HepG2 (cell line): Measurements from ENCODE around the gene LEPR. TPM values are rescaled to one million over a fixed set of nuclear protein-coding genes. Genes with fewer than 3 reads are reported as not detected.

Source experiments
- ATAC-seq: fragments of 200-7000 bp; cut with Tn5 transposase; 3 replicates; pipeline ENCODE4 v1.9.1; 2020; ENCODE audit warnings: mild to moderate bottlenecking, moderate library complexity
- BruUV-seq: library from RNA; stranded (reverse); fragments of 400-500 nt; replicated peaks from 2 replicates; lab custom pipeline; 2021; lab: Mats Ljungman, UMichigan
- CTCF ChIA-PET: fragments of 300-600 bp; formaldehyde crosslinking; extraction: SDS; loops from one replicate; lab custom pipeline; 2021; ENCODE audit warnings: low total read pairs, inconsistent platforms, low intra/inter-chr PET ratio; lab: Yijun Ruan, JAX
- POLR2A ChIA-PET: fragments of 350-600 bp; sonication (Branson Sonifier 250); formaldehyde crosslinking; loops from one replicate; lab custom pipeline; 2020; ENCODE audit warnings: antibody characterized with exemption, inconsistent platforms; lab: Yijun Ruan, JAX
- DNase-seq: peaks from one replicate; pipeline ENCODE4 v3.0.0-alpha.2; 2015; ENCODE audit warnings: low spot score
- FAIRE-seq: peaks from 3 replicates; lab custom pipeline; 2011; peaks lifted over from hg19 to GRCh38; lab: Jason Lieb, UNC
- H2AFZ ChIP-seq: one replicate; pipeline ENCODE4 v1.6.1; 2011; ENCODE audit warnings: low read length, inconsistent platforms
- H3K27ac ChIP-seq: fragments of 300-600 bp; 3 replicates; pipeline ENCODE4 v1.8.0; 2011; ENCODE audit warnings: mixed run types, mild to moderate bottlenecking, mixed read lengths, low read length, inconsistent platforms; ENCODE audit not compliant: insufficient read depth; ENCODE audit errors: extremely low read length
- H3K27me3 ChIP-seq, 2 experiments: fragments of 200-600 bp in 1 of 2; 2 replicates in 1 of 2; 3 replicates in 1 of 2; pipeline versions ENCODE4 v1.6.0 to v1.8.0; 2011; ENCODE audit warnings: low read length in 2 of 2, mild to moderate bottlenecking in 2 of 2, moderate library complexity in 2 of 2, inconsistent platforms in 1 of 2; ENCODE audit not compliant: insufficient read depth in 2 of 2, control insufficient read depth in 1 of 2
- H3K36me3 ChIP-seq, 2 experiments: fragments of 200-600 bp in 1 of 2; replicated peaks in 1 of 2; 2 replicates in 1 of 2; 3 replicates in 1 of 2; pipeline versions ENCODE4 v1.5.1 to v1.8.0; 2011; ENCODE audit warnings: low read length in 2 of 2, inconsistent platforms in 1 of 2; ENCODE audit not compliant: insufficient read depth in 2 of 2, control insufficient read depth in 1 of 2
- H3K4me1 ChIP-seq: 2 replicates; pipeline ENCODE4 v1.5.1; 2012; ENCODE audit warnings: low read length, inconsistent platforms; ENCODE audit not compliant: insufficient read depth
- H3K4me2 ChIP-seq: 2 replicates; pipeline ENCODE4 v1.6.0; 2011; ENCODE audit warnings: low read depth, low read length, inconsistent platforms
- H3K4me3 ChIP-seq, 3 experiments: fragments of 200-600 bp in 1 of 3; sonication (generic), shearing (Covaris generic) in 1 of 3; replicated peaks in 1 of 3; 2 replicates each; pipeline ENCODE4 v1.5.1; 2011 to 2016; ENCODE audit warnings: low read length in 3 of 3, inconsistent platforms in 2 of 3, low read depth in 2 of 3, mild to moderate bottlenecking in 2 of 3, control low read depth in 1 of 3, mixed read lengths in 1 of 3; ENCODE audit not compliant: insufficient read depth in 1 of 3
- H3K79me2 ChIP-seq: one replicate; pipeline ENCODE4 v1.6.1; 2011; ENCODE audit warnings: low read length, inconsistent platforms; ENCODE audit not compliant: insufficient read depth
- H3K9ac ChIP-seq: 2 replicates; pipeline ENCODE4 v1.6.0; 2011; ENCODE audit warnings: mild to moderate bottlenecking, low read depth, low read length, inconsistent platforms; ENCODE audit not compliant: insufficient read depth
- H3K9me3 ChIP-seq: 2 replicates; pipeline ENCODE4 v1.5.1; 2012; ENCODE audit warnings: mild to moderate bottlenecking, low read length
- H4K20me1 ChIP-seq: 2 replicates; pipeline ENCODE4 v1.6.0; 2011; ENCODE audit warnings: inconsistent platforms, mild to moderate bottlenecking, low read length, moderate library complexity; ENCODE audit not compliant: insufficient read depth
- ATF3 ChIP-seq: sonication (generic); formaldehyde crosslinking; IDR thresholded peaks from 2 replicates; pipeline ENCODE4 v1.4.0; 2020; ENCODE audit warnings: missing genetic modification reagents
- FOXK1 ChIP-seq: sonication (generic); formaldehyde crosslinking; IDR thresholded peaks from 2 replicates; pipeline ENCODE4 v1.4.0; 2020; ENCODE audit warnings: low read depth, missing genetic modification reagents, borderline replicate concordance
- MAFF ChIP-seq: IDR thresholded peaks from 2 replicates; pipeline ENCODE4 v1.6.1; 2011; ENCODE audit warnings: low read depth, low read length, improper control_type of control experiment
- ZFP36L1 ChIP-seq: sonication (generic); formaldehyde crosslinking; IDR thresholded peaks from 2 replicates; pipeline ENCODE4 v1.8.0; 2022; ENCODE audit warnings: mild to moderate bottlenecking, missing genetic modification reagents, moderate library complexity
- WGBS: methylation state at CpG from one replicate; pipeline ENCODE4 v1.1.6; 2017; ENCODE audit warnings: low lambda C conversion rate; 5-methylcytosine and 5-hydroxymethylcytosine counted together
- in situ Hi-C: cut with HindIII; loops from 2 replicates; pipeline ENCODE4 v1.10.0; 2017; ENCODE audit warnings: low pct_unique_long_range_greater_than_20kb; ENCODE audit not compliant: extremely low pct_ligation_motif_present
- intact Hi-C: fragments of 100-400 bp; cut with micrococcal nuclease; formaldehyde crosslinking; loops from one replicate; pipeline ENCODE4 v1.10.0; 2022; ENCODE audit not compliant: unreplicated experiment
- polyA plus RNA-seq, 8 experiments: library from polyadenylated mRNA; depleted of rRNA in 3 of 8; stranded (reverse) in 7 of 8; unstranded in 1 of 8; fragments of >200 nt; fragmentation: Illumina TruSeq in 4 of 8; extraction: Trizol in 4 of 8; gene quantifications; 2 replicates each; pipeline versions ENCODE4 v1.2.1 to v1.2.3, GENCODE V29; 2011 to 2016; ENCODE audit warnings: low read depth in 4 of 8, missing spikeins in 1 of 8, mixed read lengths in 1 of 8; ENCODE audit not compliant: insufficient read depth in 1 of 8
- total RNA-seq, 5 experiments: library from RNA; depleted of rRNA; stranded (reverse); fragments of >200 nt; fragmentation: Illumina TruSeq; extraction: Trizol; gene quantifications; 2 replicates each; pipeline ENCODE4 v1.2.3, GENCODE V29; 2016; ENCODE audit warnings: low read depth in 1 of 5
- TF ChIP-seq, protein P1 (sequence below): sonication (generic); formaldehyde crosslinking; IDR thresholded peaks from 2 replicates; pipeline ENCODE4 v1.4.0; 2020; ENCODE audit warnings: low read depth, mild to moderate bottlenecking, missing genetic modification reagents

LEPR gene
- total and polyA plus RNA-seq, 2 of the 13 experiments (the other 11 are each of a cell fraction or from before 2014, with no cell fraction given): 0.60 to 1.7 TPM

DNA sequence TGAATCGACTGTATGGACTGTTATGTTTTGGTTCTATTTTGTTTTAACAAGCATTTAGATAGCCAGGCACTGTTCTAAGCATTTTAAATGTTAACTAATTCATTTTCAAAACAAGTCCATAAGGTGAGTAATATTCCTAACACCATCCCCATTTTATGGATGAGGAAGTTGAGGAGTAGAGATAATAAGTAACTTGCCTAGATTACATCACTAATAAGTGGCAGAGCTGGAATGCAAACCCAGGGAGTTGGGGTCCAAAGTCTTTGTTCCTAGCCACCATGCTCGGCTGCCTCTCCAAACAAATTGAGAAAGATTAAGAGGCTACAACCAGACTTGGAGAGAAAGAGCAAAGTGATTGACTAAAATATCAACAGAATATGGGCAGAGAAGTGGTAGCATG lies 12.6 kb upstream of the LEPR start (continued):
- TF ChIP-seq, protein P1, sequence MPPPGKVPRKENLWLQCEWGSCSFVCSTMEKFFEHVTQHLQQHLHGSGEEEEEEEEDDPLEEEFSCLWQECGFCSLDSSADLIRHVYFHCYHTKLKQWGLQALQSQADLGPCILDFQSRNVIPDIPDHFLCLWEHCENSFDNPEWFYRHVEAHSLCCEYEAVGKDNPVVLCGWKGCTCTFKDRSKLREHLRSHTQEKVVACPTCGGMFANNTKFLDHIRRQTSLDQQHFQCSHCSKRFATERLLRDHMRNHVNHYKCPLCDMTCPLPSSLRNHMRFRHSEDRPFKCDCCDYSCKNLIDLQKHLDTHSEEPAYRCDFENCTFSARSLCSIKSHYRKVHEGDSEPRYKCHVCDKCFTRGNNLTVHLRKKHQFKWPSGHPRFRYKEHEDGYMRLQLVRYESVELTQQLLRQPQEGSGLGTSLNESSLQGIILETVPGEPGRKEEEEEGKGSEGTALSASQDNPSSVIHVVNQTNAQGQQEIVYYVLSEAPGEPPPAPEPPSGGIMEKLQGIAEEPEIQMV (CRISPR knock-in tag): no peak
- no peak for TF ChIP-seq ZFP36L1

DNA sequence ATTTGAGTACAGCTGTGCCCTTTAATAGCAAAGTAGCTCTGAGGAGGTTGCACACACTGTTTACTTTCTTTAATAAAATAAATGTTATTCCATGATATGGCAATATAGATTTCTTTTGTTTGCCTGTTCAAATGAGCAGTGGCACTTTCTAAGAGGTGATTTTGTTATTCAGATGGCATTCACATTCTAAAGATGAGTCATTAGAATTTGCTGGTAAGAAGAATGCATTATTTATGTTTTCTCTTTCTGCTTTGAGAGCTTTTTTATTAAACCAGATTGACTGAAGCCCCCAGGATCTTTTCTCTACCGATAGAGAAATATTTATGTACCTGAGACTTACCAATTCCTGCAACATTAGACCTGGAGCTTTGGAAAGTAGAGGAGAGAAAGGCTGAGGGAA lies 11.2 kb upstream of the LEPR start:
- intact Hi-C loops: no loop called here
- no peak for ATAC-seq
- POLR2A ChIA-PET: interaction anchor here (1.3 kb wide), 1 partner anchor 11 kb away, joined by 4 read pairs; the partner anchor contains the start of genes LEPR and LEPROT
- no peak for TF ChIP-seq ATF3 (CRISPR knock-in tag)
- no peak overlapping the region for H3K4me3 ChIP-seq
- no peaks in the 10 kb centered on the region for H3K79me2 ChIP-seq
- WGBS: 33% methylated on average over 1 of the region's 1 CpG
- H4K20me1 ChIP-seq: no peaks in the 10 kb centered on the region
- H3K9ac ChIP-seq: no peak overlapping the region
- CTCF ChIA-PET: no interaction called here
- no peaks in the 10 kb centered on the region for H3K36me3 ChIP-seq
- H3K27ac ChIP-seq: no peak overlapping the region
- DNase-seq: no peak
- peaks cover 20% of the 10 kb centered on the region for H3K4me1 ChIP-seq
- no peak overlapping the region for H2AFZ ChIP-seq
- no peak for FAIRE-seq
- no peaks in the 10 kb centered on the region for H3K27me3 ChIP-seq
- no peak overlapping the region for H3K4me2 ChIP-seq
- in situ Hi-C loops: no loop called here
- H3K9me3 ChIP-seq: no peaks in the 10 kb centered on the region
- BruUV-seq: no TSS peak

DNA sequence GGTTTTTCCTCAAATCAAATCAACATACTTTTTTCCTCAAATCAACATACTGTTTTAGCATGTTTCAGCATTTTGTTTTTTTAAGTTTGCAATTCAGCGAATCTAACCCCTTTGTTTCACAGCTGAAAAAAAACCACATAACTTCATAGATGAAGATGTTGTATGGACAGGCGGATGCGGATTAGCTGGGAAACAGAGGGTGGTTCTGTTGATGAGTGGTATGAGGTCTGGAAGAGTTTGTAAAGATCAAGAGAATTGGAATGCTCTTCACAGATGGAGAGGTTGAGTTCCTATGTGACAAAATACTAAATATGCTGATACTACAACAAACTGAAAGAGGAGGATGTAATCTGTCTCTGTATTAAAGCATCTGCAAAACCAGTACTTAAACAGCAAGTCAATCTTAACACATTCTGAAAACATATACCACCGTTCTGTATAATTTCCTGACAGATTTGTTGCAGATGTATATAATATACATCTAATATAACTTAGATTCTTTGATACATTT lies 10.6 kb upstream of the LEPR start:
- ChIA-PET CTCF (no interaction called here), POLR2A (interaction anchor here (1.3 kb wide), 1 partner anchor 10 kb away, joined by 4 read pairs; the partner anchor contains the start of genes LEPR and LEPROT)
- DNase-seq (no peak), FAIRE-seq (no peak), ATAC-seq (no peak)
- Histone ChIP-seq H4K20me1 (no peaks in the 10 kb centered on the region), H3K4me1 (peaks cover 20% of the 10 kb centered on the region), H3K27me3 (no peaks in the 10 kb centered on the region), H3K79me2 (no peaks in the 10 kb centered on the region), H3K4me2 (no peak overlapping the region), H2AFZ (no peak overlapping the region), H3K9ac (no peak overlapping the region), H3K27ac (no peak overlapping the region), H3K36me3 (no peaks in the 10 kb centered on the region), H3K4me3 (no peak overlapping the region), H3K9me3 (no peaks in the 10 kb centered on the region)
- intact Hi-C loops (no loop called here), in situ Hi-C loops (loop anchor here (10.0 kb wide), 1 partner anchor 155 kb away; no protein-coding TSS in a partner anchor)
- no peak for TF ChIP-seq FOXK1
- 0 out of 2 replicates have a peak, but pooled peaks have one; percentile 18 for TF ChIP-seq MAFF
- BruUV-seq: no TSS peak
- 96% methylated on average over 4 of the region's 4 CpGs for WGBS
